Measurements from ENCODE around the gene NADSYN1.

DNA sequence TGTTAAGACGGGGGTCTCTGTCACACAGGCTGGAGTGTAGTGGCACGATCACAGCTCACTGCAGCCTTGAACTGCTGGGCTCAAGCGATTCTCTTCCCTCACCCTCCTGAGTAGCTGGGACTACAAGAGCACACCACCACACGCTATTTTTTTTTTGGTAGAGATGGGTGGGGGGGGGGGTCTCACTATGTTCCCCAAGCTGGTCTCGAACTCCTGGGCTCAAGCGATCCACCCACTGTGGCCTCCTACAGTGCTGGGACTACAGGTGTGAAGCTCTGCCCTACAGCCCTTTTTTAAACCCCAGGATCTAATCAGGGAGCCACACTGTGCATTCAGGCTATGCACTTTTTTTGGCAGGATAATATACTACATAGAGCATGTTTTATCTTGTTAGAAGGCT lies 3.4 kb upstream of the NADSYN1 start:
- TF ChIP-seq CTCF (conservative IDR thresholded peaks at IDR 0.05 in 1 of 2, IDR thresholded peaks at IDR 0.05 in 1 of 2; ENCODE audit: extremely low read depth in 1 of 2, insufficient read depth in 1 of 2, low read depth in 1 of 2, low read length in 2 of 2), result no peak
- no peak for TF ChIP-seq EZH2 (IDR thresholded peaks at IDR 0.05; ENCODE audit: borderline replicate concordance, low read length)

Measured in mammary epithelial cell (primary cell).